Omental fat pad (tissue), 4 donors: Measurements from ENCODE around the gene LDB1. TPM values are rescaled to one million over a fixed set of nuclear protein-coding genes. Genes with fewer than 3 reads are reported as not detected.

Experiments used
- ATAC-seq: fragments of 150-250 bp; one replicate; pipeline ENCODE4 v1.9.1; 2016; ENCODE audit warnings: mild to moderate bottlenecking, moderate library complexity; ENCODE audit not compliant: low FRiP score
- DNase-seq: peaks from one replicate; pipeline ENCODE4 v3.0.0-alpha.2; 2019; ENCODE audit warnings: low spot score
- CTCF ChIP-seq, 3 donors: fragments of 450-650 bp; IDR thresholded peaks; one replicate each; pipeline ENCODE4 v1.5.1; 2016 to 2017; ENCODE audit warnings: antibody characterized with exemption in 3 of 3, mild to moderate bottlenecking in 3 of 3, moderate library complexity in 2 of 3
- total RNA-seq, 4 donors: library from RNA; depleted of rRNA; stranded (reverse); fragments of >200 nt; gene quantifications; one replicate each; pipeline ENCODE4 v1.1.0, GENCODE V29; 2016

Gene LDB1
- 10 to 100 TPM; 20.1 to 33.2 (median 30.9) TPM for total RNA-seq

DNA sequence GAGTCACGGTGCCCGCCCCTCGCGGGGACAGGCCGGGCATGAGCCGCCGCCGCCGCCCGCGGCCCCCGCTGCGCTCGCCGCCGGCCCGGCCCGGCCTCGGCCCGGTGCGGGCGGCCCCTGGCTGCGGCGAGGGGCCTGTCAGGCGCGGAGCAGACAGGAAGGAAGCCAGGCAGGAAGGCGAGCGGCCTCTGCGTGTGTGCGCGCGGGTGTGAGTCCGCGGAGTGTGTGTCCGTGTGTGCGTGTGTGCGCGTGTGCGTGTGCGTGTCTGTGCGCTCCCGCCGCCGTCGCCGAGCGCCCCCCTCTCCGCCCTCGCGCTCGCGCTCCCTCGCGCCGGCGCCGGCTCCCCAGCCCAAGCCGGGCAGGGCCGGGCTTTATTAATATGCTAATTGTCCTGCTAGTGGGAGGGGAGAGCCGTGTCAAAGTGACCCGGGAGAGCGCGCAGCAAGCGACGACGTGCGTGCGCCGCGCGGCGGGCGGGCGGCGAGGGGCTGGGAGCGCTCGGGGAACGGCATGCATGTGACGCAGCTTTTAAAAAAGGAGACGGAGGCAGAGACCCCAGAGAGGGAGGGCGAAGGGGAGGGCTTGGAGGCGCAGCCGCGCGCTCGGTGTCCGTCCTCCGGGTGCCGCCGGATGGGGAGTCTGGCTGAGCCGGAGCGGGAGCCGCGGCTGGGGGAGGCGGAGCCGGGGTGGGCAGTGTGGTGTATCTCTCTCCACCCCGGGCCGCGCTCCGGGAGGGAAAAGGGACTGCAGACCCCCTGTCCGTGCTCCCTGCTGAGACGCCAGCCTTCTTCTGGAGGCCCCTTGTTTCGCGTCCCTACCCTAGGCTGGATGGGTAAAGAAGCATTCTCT is at the start of gene LDB1:
LDB1 (minus strand) TSS at position 227 of the 849 bp plus-strand sequence. CDS start 258 bp downstream, outside the sequence.
- no peak for DNase-seq
- TF ChIP-seq CTCF (IDR thresholded peaks at IDR 0.05), result no peak
- peak; percentile 34 for ATAC-seq

GRCh38 chr10:102167861-102168260 is 47.7 kb upstream of the LDB1 start:
- ATAC-seq, result no peak
- no peak for TF ChIP-seq CTCF (IDR thresholded peaks at IDR 0.05)

GRCh38 chr10:102163342-102163989 is 43.3 kb upstream of the LDB1 start:
- no peak for TF ChIP-seq CTCF (IDR thresholded peaks at IDR 0.05)
- DNase-seq (no peak), ATAC-seq (no peak)

More at GRCh38 chr10:102167861-102168260, 47.7 kb upstream of the LDB1 start:
- no peak for DNase-seq

DNA sequence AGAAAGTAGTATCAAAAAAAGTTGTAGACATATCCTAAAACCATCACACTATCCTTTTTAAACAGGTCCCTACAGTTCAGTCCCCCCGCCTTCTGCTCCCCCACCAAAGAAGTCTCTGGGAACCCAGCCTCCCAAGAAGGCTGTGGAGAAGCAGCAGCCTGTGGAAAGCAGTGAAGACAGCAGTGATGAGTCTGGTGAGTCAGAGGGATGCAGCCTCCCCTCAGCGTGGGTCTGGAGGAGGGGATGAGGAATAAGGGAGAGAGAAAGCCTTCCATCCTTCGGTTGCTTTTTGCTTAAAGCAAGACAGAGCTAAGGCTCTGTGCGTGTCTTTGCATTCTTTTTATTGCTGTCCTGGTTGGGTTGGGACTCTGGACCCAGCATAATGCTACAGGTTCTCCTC is 39.7 kb upstream of the LDB1 start:
- no peak for TF ChIP-seq CTCF (IDR thresholded peaks at IDR 0.05)
- DNase-seq (no peak), ATAC-seq (peak; percentile 25)

DNA sequence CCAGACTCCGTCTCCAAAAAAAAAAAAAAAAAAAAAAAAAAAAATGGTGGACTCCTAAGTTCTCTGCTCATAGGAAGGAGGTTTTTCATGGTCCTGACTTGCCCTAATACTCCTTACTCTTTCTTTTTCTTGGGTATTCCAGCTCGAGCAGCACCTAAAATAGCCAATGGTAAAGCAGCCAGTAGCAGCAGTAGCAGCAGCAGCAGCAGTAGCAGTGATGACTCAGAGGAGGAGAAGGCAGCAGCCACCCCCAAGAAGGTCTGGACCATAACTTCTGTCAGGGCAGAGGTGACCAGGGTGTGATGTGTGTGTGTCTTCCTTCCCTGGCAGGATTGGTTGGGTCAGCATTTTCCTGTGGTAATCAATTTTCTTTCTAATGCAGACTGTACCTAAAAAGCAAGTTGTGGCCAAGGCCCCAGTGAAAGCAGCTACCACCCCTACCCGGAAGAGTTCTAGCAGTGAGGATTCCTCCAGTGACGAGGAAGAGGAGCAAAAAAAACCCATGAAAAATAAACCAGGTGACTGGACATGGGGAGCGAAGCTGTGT is 39.0 kb upstream of the LDB1 start:
- DNase-seq (no peak), ATAC-seq (no peak)
- no peak for TF ChIP-seq CTCF (IDR thresholded peaks at IDR 0.05)

DNA sequence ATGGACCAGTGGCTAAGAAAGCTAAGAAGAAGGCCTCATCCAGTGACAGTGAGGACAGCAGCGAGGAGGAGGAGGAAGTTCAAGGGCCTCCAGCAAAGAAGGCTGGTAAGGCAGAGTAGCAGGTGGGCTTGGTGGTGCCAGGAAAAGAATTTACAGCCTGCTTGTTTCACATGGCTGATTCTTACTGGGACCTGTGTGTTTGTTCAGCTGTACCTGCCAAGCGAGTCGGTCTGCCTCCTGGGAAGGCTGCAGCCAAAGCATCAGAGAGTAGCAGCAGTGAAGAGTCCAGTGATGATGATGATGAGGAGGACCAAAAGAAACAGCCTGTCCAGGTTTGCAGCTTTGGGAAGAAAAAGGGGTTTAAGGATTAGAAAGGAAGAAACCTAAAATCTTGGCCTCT is 37.1 kb upstream of the LDB1 start:
- TF ChIP-seq CTCF (IDR thresholded peaks at IDR 0.05), result no peak
- ATAC-seq (no peak), DNase-seq (no peak)
